ENCODE results near the gene DHX35.

DNA sequence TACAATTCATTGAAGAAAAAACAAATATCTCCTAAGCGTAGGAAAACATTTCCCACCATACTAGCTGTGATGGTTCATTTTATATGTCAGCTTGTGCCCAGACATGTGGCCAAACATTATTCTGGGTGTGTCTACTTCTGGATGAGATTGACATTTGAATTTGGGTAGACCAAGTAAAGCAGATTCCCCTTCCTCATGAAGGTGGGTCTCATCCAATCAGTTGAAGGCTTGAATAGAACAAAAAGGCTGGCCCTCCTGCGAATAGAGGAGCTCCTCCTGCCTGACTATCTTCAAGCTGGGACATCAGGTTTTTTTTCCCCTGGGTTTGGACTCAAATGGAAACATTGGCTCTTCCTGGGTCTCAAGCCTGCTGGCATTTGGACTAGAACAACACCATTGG is 113.6 kb downstream of the DHX35 start:
- no peak for TF ChIP-seq SAP30 (IDR thresholded peaks at IDR 0.05; ENCODE audit: insufficient read depth, insufficient replicate concordance, low read length)
- TF ChIP-seq, protein P1, sequence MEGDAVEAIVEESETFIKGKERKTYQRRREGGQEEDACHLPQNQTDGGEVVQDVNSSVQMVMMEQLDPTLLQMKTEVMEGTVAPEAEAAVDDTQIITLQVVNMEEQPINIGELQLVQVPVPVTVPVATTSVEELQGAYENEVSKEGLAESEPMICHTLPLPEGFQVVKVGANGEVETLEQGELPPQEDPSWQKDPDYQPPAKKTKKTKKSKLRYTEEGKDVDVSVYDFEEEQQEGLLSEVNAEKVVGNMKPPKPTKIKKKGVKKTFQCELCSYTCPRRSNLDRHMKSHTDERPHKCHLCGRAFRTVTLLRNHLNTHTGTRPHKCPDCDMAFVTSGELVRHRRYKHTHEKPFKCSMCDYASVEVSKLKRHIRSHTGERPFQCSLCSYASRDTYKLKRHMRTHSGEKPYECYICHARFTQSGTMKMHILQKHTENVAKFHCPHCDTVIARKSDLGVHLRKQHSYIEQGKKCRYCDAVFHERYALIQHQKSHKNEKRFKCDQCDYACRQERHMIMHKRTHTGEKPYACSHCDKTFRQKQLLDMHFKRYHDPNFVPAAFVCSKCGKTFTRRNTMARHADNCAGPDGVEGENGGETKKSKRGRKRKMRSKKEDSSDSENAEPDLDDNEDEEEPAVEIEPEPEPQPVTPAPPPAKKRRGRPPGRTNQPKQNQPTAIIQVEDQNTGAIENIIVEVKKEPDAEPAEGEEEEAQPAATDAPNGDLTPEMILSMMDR (IDR thresholded peaks at IDR 0.05; ENCODE audit: control extremely low read depth in 1 of 3, insufficient read depth in 1 of 3, low read depth in 1 of 3, low read length in 3 of 3) = no peak
- TF ChIP-seq EP300 (IDR thresholded peaks at IDR 0.05; ENCODE audit: borderline replicate concordance in 1 of 2, low read depth in 2 of 2, low read length in 2 of 2) = no peak
- no peak for TF ChIP-seq GABPA (IDR thresholded peaks at IDR 0.05; ENCODE audit: borderline replicate concordance, insufficient read depth, low read length)
- no peak for TF ChIP-seq SUZ12 (IDR thresholded peaks at IDR 0.05; ENCODE audit: low read length)
